Measurements from ENCODE around the gene OAT. TPM values are rescaled to one million over a fixed set of nuclear protein-coding genes. Genes with fewer than 3 reads are reported as not detected.

Gene OAT
- total RNA-seq, 1 donor from 2014 or later, result 69.9 TPM

DNA sequence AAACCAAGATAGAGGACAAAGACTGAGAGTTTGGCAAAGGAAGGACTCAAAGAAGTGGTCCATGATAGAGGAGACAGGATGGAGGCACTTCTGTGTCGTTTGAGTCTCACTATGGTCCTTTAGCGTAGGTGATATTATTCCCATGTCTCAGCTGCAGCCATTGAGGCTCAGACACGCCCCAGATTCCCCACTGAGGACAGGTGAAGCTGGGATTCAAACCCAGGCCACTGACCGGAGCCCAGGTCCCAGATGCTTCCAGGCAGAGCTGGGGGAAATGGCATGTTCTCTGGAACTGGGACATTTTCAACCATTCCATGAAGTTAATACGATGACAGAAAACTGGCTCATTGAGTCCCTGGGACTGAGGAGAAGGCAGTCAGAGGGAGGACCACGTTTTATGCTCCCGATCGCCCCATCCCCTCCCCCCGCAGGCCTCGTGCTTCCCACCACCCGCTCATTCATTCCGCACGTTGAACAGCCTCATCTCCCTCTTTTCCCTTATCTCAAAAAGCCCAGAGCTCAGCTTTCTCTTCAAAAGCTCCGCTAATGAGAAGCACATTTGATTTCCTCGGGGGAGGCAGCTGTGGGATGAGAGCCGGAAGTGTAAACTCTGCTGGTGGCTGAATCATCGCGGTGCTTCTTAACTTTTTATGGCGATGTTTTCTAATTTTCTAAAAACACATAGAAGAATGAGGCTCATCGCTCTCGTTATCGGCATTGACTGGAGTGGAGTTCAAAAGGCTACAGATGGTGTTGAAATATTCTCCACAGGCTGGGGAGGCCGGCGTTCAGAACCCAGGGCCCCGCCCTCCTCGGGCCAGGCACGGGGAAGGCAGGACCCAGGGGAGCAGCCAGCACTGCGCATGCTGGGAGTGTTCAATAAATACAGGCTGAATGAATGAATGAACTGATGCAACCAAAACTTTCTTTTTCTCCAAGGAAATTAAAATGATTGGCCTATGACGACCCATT, 64.0 kb downstream of the OAT start:
- DNase-seq (ENCODE audit: low spot score), result peak; percentile 90

- peak; percentile 84 for DNase-seq (ENCODE audit: low spot score)
Observed at GRCh38 chr10:124353896-124354295, 64.8 kb downstream of the OAT start.

- peak; percentile 86 for DNase-seq (ENCODE audit: low spot score)
Observed at GRCh38 chr10:124353091-124353815, 65.5 kb downstream of the OAT start.

- peak; percentile 71 for DNase-seq (ENCODE audit: low spot score)
Observed at GRCh38 chr10:124351481-124352220, 67.1 kb downstream of the OAT start.

- peak; percentile 60 for DNase-seq (ENCODE audit: low spot score)
Observed at GRCh38 chr10:124350806-124351205, 67.9 kb downstream of the OAT start.

- peak; percentile 53 for DNase-seq (ENCODE audit: low spot score)
Observed at GRCh38 chr10:124349996-124350280, 68.8 kb downstream of the OAT start.

GRCh38 chr10:124349231-124349995, 69.3 kb downstream of the OAT start:
- DNase-seq (ENCODE audit: low spot score), result peak; percentile 76

DNA sequence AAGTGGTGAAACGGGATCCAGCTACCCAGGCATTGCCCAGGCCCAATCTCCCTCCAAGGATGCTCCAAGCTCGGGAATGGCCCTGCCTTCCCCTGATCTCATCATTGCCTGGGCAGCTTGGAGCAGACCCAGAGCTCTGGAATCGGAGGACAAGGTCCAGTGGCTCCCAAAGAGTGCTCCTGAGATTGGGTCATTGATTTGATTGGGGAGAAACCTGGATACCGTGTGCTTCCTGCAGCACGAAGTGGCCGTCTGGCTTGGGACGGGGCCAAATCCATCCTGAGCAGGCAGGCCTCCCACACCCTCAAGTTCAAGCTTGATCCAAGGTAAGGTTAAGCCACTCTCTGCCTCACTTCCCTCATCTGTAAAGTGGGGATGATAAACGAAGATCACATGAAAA, 69.9 kb downstream of the OAT start:
- peak; percentile 78 for DNase-seq (ENCODE audit: low spot score)

- DNase-seq (ENCODE audit: low spot score), result peak; percentile 71
Observed at GRCh38 chr10:124347956-124348355, 70.8 kb downstream of the OAT start.

Other genes starting within 250 kb of the OAT start
- gene NKX1-2, start 31.1 kb upstream of the OAT start, total RNA-seq, result not detected
- 15.9 TPM for gene LHPP, start 42.9 kb upstream of the OAT start, total RNA-seq